ENCODE data around the gene CKM.

CKM gene

DNA sequence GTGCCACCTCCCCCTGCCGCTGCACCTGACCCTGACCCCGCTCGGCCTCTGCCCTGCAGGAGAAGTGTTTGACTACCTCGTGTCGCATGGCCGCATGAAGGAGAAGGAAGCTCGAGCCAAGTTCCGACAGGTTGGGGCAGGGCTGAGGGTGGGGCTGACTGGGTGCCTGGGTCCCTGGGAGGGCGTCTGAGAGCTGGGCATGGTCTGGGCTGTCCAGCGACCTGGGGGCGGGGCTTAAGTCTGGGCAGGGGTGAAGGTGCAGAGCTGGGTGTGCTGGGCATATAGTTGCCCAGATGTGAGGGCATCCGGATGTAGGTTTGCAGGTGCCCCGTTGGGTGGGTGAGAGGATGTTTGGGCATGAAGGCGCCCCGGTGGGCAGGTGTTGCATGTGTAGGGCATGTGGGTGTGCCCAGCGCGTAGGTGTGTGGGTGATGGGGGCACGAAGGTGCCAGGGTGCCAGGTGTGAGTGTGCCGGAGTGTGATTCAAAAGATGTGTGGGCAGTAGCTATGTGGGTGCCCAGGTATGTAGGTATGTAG lies 57.8 kb downstream of the CKM start:
- no peak for DNase-seq (ENCODE audit: low read depth, low spot score)
- no peak for TF ChIP-seq EZH2 (IDR thresholded peaks at IDR 0.05)
- H3K9ac ChIP-seq (ENCODE audit: insufficient read length): no peak overlapping the region
- H3K36me3 ChIP-seq (ENCODE audit: insufficient read depth, low read length): no peaks in the 10 kb centered on the region
- no peak overlapping the region for H3K27ac ChIP-seq
- no peak overlapping the region for H3K4me3 ChIP-seq
- no peaks in the 10 kb centered on the region for H3K9me3 ChIP-seq (ENCODE audit: low read depth, low read length)

DNA sequence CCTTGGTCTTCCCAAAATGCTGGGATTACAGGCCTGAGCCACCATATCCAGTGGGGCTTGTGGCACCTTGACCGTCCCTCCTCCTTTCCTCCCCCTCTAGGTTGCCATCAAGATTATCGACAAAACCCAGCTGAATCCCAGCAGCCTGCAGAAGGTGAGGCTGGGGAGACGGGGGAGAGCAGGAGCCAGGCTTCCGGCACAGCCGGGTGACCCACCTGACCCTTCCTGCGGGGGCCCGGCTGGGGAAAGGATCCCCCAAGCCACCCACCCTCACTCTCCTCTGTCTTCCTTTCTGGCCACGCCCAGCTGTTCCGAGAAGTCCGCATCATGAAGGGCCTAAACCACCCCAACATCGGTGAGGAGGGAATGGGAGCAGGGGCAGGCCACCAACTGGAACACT lies 59.7 kb downstream of the CKM start:
- TF ChIP-seq POLR2AphosphoS5 (IDR thresholded peaks at IDR 0.05; ENCODE audit: borderline replicate concordance, low read depth, low read length): no peak
- TF ChIP-seq FOXP2 (optimal IDR thresholded peaks at IDR 0.05; ENCODE audit: control extremely low read depth, extremely low read length, insufficient read depth): no peak
- TF ChIP-seq EZH2 (IDR thresholded peaks at IDR 0.05): no peak
- DNase-seq (ENCODE audit: low read depth, low spot score): no peak
- H3K9me3 ChIP-seq (ENCODE audit: low read depth, low read length): no peaks in the 10 kb centered on the region
- no peaks in the 10 kb centered on the region for H3K36me3 ChIP-seq (ENCODE audit: insufficient read depth, low read length)
- no peak overlapping the region for H3K4me3 ChIP-seq
- no peak overlapping the region for H3K27ac ChIP-seq
- no peak overlapping the region for H3K9ac ChIP-seq (ENCODE audit: insufficient read length)

GRCh38 chr19:45262570-45262969 lies 60.1 kb downstream of the CKM start:
- no peak overlapping the region for H3K27ac ChIP-seq
- TF ChIP-seq FOXP2 (optimal IDR thresholded peaks at IDR 0.05; ENCODE audit: control extremely low read depth, extremely low read length, insufficient read depth) (no peak), EZH2 (IDR thresholded peaks at IDR 0.05) (no peak), POLR2AphosphoS5 (IDR thresholded peaks at IDR 0.05; ENCODE audit: borderline replicate concordance, low read depth, low read length) (no peak)
- H3K36me3 ChIP-seq (ENCODE audit: insufficient read depth, low read length): no peaks in the 10 kb centered on the region
- H3K4me3 ChIP-seq: no peak overlapping the region
- DNase-seq (ENCODE audit: low read depth, low spot score): no peak
- no peak overlapping the region for H3K9ac ChIP-seq (ENCODE audit: insufficient read length)
- no peaks in the 10 kb centered on the region for H3K9me3 ChIP-seq (ENCODE audit: low read depth, low read length)

GRCh38 chr19:45258862-45259261 lies 63.8 kb downstream of the CKM start:
- no peak overlapping the region for H3K9ac ChIP-seq (ENCODE audit: insufficient read length)
- TF ChIP-seq FOXP2 (optimal IDR thresholded peaks at IDR 0.05; ENCODE audit: control extremely low read depth, extremely low read length, insufficient read depth) (no peak), POLR2AphosphoS5 (IDR thresholded peaks at IDR 0.05; ENCODE audit: borderline replicate concordance, low read depth, low read length) (no peak), EZH2 (IDR thresholded peaks at IDR 0.05) (no peak)
- no peaks in the 10 kb centered on the region for H3K36me3 ChIP-seq (ENCODE audit: insufficient read depth, low read length)

GRCh38 chr19:45256836-45257235 lies 65.8 kb downstream of the CKM start:
- no peak overlapping the region for H3K4me3 ChIP-seq
- H3K9ac ChIP-seq (ENCODE audit: insufficient read length): no peak overlapping the region
- DNase-seq (ENCODE audit: low read depth, low spot score): no peak
- no peaks in the 10 kb centered on the region for H3K9me3 ChIP-seq (ENCODE audit: low read depth, low read length)
- 0 out of 2 replicates have a peak overlapping the region, but pooled peaks have one; percentile 31 for H3K27ac ChIP-seq
- TF ChIP-seq FOXP2 (optimal IDR thresholded peaks at IDR 0.05; ENCODE audit: control extremely low read depth, extremely low read length, insufficient read depth) (no peak), EZH2 (IDR thresholded peaks at IDR 0.05) (no peak), POLR2AphosphoS5 (IDR thresholded peaks at IDR 0.05; ENCODE audit: borderline replicate concordance, low read depth, low read length) (no peak)
- no peaks in the 10 kb centered on the region for H3K36me3 ChIP-seq (ENCODE audit: insufficient read depth, low read length)

More at GRCh38 chr19:45258862-45259261, 63.8 kb downstream of the CKM start:
- no peak for DNase-seq (ENCODE audit: low read depth, low spot score)
- H3K9me3 ChIP-seq (ENCODE audit: low read depth, low read length): no peaks in the 10 kb centered on the region
- H3K27ac ChIP-seq: no peak overlapping the region
- no peak overlapping the region for H3K4me3 ChIP-seq

Data from SK-N-MC (cell line).